ENCODE results near the gene RETREG1.

Gene RETREG1

GRCh38 chr5:16431490-16431889 lies 185.3 kb downstream of the RETREG1 start:
- Histone ChIP-seq H3K4me3 (ENCODE audit: low read depth, low read length) (no peak overlapping the region), H3K27me3 (replicated peaks) (no peaks in the 10 kb centered on the region), H3K36me3 (replicated peaks) (no peaks in the 10 kb centered on the region), H3K27ac (no peak overlapping the region)
- no peak for TF ChIP-seq CTCF (IDR thresholded peaks at IDR 0.05; ENCODE audit: low read depth, low read length, missing control alignments)
- no peak for DNase-seq
- in situ Hi-C loops (cut with HindIII; ENCODE audit: low pct_ligation_motif_present, low sequenced_read_pairs) = no loop called here

DNA sequence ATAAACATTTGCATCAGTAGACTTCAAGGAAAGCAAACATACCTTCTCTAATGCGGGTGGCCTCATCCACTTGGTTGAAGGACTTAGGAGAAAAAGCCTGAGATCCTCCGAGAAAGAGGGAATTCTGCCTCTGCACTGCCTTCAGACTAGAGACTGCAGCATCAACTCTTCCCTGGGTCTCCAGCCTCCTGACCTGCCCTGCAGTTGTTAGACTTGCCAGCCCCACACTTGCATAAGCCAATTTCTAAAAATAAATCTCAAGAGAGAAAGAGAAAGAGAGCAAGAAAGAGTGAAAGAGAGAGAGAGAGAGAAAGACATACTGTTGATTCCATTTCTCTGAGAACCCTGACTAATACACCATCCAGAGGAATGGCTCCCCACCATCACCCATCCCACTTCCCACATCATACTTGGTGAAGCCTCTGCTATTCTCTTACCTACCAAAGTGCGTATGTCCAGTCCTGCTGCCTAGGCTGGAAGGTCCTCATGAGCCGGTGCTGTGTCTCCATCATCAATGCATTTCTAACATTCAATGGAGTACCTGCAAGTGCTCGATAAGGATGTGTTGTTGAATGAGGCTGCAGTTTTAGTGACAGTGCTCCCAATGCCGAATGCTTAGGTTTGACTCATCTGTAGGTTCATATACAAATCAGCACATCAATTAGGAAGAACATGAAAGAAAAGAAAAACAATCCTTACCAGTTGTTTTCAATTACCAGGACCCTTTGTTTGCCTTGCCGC lies 186.3 kb downstream of the RETREG1 start:
- Histone ChIP-seq H3K27me3 (replicated peaks) (no peaks in the 10 kb centered on the region), H3K36me3 (replicated peaks) (no peaks in the 10 kb centered on the region), H3K4me3 (ENCODE audit: low read depth, low read length) (no peak overlapping the region), H3K27ac (no peak overlapping the region)
- TF ChIP-seq CTCF (IDR thresholded peaks at IDR 0.05; ENCODE audit: low read depth, low read length, missing control alignments) = no peak
- in situ Hi-C loops (cut with HindIII; ENCODE audit: low pct_ligation_motif_present, low sequenced_read_pairs) = no loop called here
- no peak for DNase-seq

GRCh38 chr5:16428359-16428758 lies 188.4 kb downstream of the RETREG1 start:
- TF ChIP-seq CTCF (IDR thresholded peaks at IDR 0.05; ENCODE audit: low read depth, low read length, missing control alignments) = no peak
- H3K27me3 ChIP-seq (replicated peaks) = no peaks in the 10 kb centered on the region
- DNase-seq = no peak
- H3K27ac ChIP-seq = no peak overlapping the region
- no peak overlapping the region for H3K4me3 ChIP-seq (ENCODE audit: low read depth, low read length)
- in situ Hi-C loops (cut with HindIII; ENCODE audit: low pct_ligation_motif_present, low sequenced_read_pairs) = no loop called here
- no peaks in the 10 kb centered on the region for H3K36me3 ChIP-seq (replicated peaks)

- in situ Hi-C loops (cut with HindIII; ENCODE audit: low pct_ligation_motif_present, low sequenced_read_pairs) = no loop called here
- DNase-seq = no peak
- no peak for TF ChIP-seq CTCF (IDR thresholded peaks at IDR 0.05; ENCODE audit: low read depth, low read length, missing control alignments)
- Histone ChIP-seq H3K4me3 (ENCODE audit: low read depth, low read length) (no peak overlapping the region), H3K27ac (no peak overlapping the region), H3K27me3 (replicated peaks) (no peaks in the 10 kb centered on the region), H3K36me3 (replicated peaks) (no peaks in the 10 kb centered on the region)
These were observed 189.2 kb downstream of the RETREG1 start for GRCh38 chr5:16427587-16427986.
